Ishikawa (cell line): ENCODE results near the gene CCHCR1.

Experiments used
- CEBPB ChIP-seq: IDR thresholded peaks from 2 replicates; pipeline ENCODE4 v1.6.1; 2012
- EGR1 ChIP-seq: IDR thresholded peaks from 2 replicates; pipeline ENCODE4 v1.6.1; 2012
- EP300 ChIP-seq: IDR thresholded peaks from 2 replicates; pipeline ENCODE4 v1.6.1; 2012; ENCODE audit warnings: borderline replicate concordance
- MAX ChIP-seq: IDR thresholded peaks from 2 replicates; pipeline ENCODE4 v1.6.1; 2012
- TF ChIP-seq, protein P1 (sequence below): IDR thresholded peaks from 2 replicates; pipeline ENCODE4 v1.6.1; 2012

- TF ChIP-seq EP300, result no peak
- TF ChIP-seq, protein P1, sequence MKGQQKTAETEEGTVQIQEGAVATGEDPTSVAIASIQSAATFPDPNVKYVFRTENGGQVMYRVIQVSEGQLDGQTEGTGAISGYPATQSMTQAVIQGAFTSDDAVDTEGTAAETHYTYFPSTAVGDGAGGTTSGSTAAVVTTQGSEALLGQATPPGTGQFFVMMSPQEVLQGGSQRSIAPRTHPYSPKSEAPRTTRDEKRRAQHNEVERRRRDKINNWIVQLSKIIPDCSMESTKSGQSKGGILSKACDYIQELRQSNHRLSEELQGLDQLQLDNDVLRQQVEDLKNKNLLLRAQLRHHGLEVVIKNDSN, result no peak
- TF ChIP-seq EGR1, result no peak
- no peak for TF ChIP-seq CEBPB
- no peak for TF ChIP-seq MAX
Measured at GRCh38 chr6:31174378-31174777, 16.8 kb upstream of the CCHCR1 start.
